ENCODE results near the gene DES. TPM values are rescaled to one million over a fixed set of nuclear protein-coding genes. Genes with fewer than 3 reads are reported as not detected.

DES gene
- total RNA-seq, 1 donor from 2014 or later, result 318 TPM

DNA sequence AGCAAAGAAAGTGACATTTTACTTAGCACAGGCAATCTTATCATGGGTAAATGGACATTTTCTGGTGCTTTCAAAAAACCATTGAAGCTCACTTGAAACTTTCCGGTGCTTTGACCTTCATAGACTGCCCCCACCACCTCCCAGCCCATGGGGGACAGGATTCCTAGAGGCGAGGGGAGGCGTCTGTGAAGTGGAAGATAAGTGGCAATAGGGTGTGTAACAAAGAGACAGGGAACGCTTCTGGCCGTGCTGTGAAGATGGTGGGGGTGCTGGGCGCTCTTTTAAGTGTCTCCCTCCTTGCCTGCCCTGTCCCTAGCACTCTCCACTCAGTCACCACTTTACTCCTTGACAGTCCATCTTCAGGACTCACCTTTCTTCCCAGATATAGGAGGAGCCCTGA is 57.1 kb downstream of the DES start:
- no peak for DNase-seq

DNA sequence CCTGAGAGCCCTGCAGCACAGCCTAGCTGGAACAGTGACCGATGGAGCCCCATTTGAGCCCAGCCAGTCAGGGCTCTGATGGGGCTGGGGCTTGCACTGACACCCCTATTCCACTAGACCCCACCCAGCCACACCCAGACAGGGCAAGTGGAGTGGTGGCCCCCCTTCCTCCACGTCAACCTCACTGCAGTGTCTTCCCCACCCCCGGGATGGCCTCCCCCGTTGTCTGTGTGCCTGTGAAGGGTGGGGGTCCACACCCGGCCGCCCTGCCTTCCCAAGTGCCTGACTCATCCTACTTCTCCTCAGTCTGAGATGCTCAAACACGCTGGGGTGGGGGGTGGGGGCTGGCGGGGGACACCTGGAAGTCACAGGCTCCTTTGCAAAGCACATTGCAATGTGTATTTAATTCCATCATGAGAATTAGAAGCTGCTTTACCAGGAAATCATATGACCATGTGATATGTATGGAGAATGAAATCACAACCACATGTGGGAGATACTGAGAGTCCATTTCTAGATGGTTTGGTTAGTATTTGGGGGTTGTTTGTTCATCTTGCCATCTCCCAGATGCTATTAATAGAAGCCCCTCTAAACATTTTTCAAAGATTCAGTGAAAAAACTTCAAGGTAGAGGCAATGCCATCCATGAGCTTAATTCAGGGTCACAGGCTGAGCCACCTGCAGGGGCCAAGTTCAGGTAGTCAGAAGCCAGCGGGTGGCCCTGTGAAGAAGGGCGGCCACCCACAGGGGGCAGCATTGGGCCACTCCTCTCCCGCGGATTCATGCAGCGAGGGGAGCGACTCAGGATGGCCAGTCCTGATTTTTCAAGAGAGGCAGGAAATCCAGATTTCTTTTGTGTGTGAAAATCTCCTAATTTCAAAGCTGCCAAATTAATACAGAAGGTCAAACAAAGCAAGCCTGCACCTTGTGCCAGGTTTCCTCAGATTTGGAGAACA is 57.8 kb downstream of the DES start:
- peak; percentile 28 for DNase-seq

Other genes starting within 250 kb of the DES start
- 1.5 TPM for gene SLC23A3, start 248.3 kb upstream of the DES start, total RNA-seq
- gene CNPPD1, start 241.5 kb upstream of the DES start, total RNA-seq, result 24.1 TPM
- gene RETREG2, start 240.1 kb upstream of the DES start, total RNA-seq, result 31.2 TPM
- gene ZFAND2B, start 211.6 kb upstream of the DES start, total RNA-seq, result 14.1 TPM
- 23.8 TPM for gene ABCB6, start 199.4 kb upstream of the DES start, total RNA-seq
- gene ATG9A, start 188.7 kb upstream of the DES start, total RNA-seq, result 24.7 TPM
- 41.6 TPM for gene ANKZF1, start 188.6 kb upstream of the DES start, total RNA-seq
- gene GLB1L, start 172.9 kb upstream of the DES start, total RNA-seq, result 6.8 TPM
- 8.2 TPM for gene STK16, start 172.9 kb upstream of the DES start, total RNA-seq
- gene TUBA4B, start 165.1 kb upstream of the DES start, total RNA-seq, result not detected
- gene TUBA4A, start 164.5 kb upstream of the DES start, total RNA-seq, result 35.7 TPM
- gene DNAJB2, start 139.0 kb upstream of the DES start, total RNA-seq, result 46.7 TPM
- gene PTPRN, start 109.0 kb upstream of the DES start, total RNA-seq, result not detected
- not detected for gene RESP18, start 85.6 kb upstream of the DES start, total RNA-seq
- 42.4 TPM for gene DNPEP, start 30.5 kb upstream of the DES start, total RNA-seq
- gene SPEG, start 16.5 kb downstream of the DES start, total RNA-seq, result 10.5 TPM
- gene GMPPA, start 80.5 kb downstream of the DES start, total RNA-seq, result 21.8 TPM
- gene ASIC4, start 96.1 kb downstream of the DES start, total RNA-seq, result 0.49 TPM
- 35.9 TPM for gene CHPF, start 125.4 kb downstream of the DES start, total RNA-seq
- 0.99 TPM for gene TMEM198, start 125.7 kb downstream of the DES start, total RNA-seq
- 47.0 TPM for gene OBSL1, start 153.2 kb downstream of the DES start, total RNA-seq
- gene INHA, start 153.9 kb downstream of the DES start, total RNA-seq, result 0.10 TPM
- gene STK11IP, start 179.5 kb downstream of the DES start, total RNA-seq, result 22.8 TPM
- 2.5 TPM for gene SLC4A3, start 209.3 kb downstream of the DES start, total RNA-seq